ENCODE measurements around the gene MAST4. TPM values are rescaled to one million over a fixed set of nuclear protein-coding genes. Genes with fewer than 3 reads are reported as not detected.

MAST4 gene
- total and polyA plus RNA-seq, 2 of the 8 experiments (the other 6 are each of a cell fraction or from before 2014, with no cell fraction given), result 1.5 to 2.6 TPM

- no peak overlapping the region for H3K4me3 ChIP-seq (ENCODE audit: extremely low read depth in 1 of 4, insufficient read depth in 2 of 4, low read depth in 3 of 4, low read length in 4 of 4)
- H2BK12ac ChIP-seq (ENCODE audit: low read depth, low read length), result no peak overlapping the region
- 100% methylated on average over 1 of the region's 1 CpG; no CpG with 5 or more reads in 1 of the 2 experiments for WGBS, 2 experiments (ENCODE audit: extremely low coverage in 1 of 2, insufficient coverage in 1 of 2, insufficient read length in 1 of 2, insufficient replicate concordance in 2 of 2, low coverage in 1 of 2, low lambda C conversion rate in 2 of 2, missing lambda C conversion rate in 1 of 2)
- ChIA-PET POLR2A (ENCODE audit: partially characterized antibody) (no interaction called here), CTCF (ENCODE audit: partially characterized antibody) (no interaction called here)
- H3K36me3 ChIP-seq (ENCODE audit: control insufficient read depth in 2 of 4, insufficient read depth in 4 of 4, low read length in 3 of 4), result no peaks in the 10 kb centered on the region
- H3K27me3 ChIP-seq (replicated peaks in 1 of 4; ENCODE audit: control insufficient read depth in 3 of 4, extremely low read depth in 1 of 4, insufficient read depth in 3 of 4, low read length in 3 of 4), result no peaks in the 10 kb centered on the region
- peaks cover 6% of the 10 kb centered on the region; the same call in 1 of the 2 replicates for H3K79me1 ChIP-seq (ENCODE audit: low read depth, low read length)
- H3K9ac ChIP-seq (replicated peaks in 1 of 4; ENCODE audit: extremely low read depth in 1 of 4, low read depth in 3 of 4, low read length in 3 of 4), result no peak overlapping the region
- no peak overlapping the region for H2BK20ac ChIP-seq (ENCODE audit: low read length)
- no peak overlapping the region for H4K5ac ChIP-seq (ENCODE audit: insufficient read length, low read depth, low read length)
- no peak overlapping the region for H3K4ac ChIP-seq (replicated peaks; ENCODE audit: insufficient read length, low read depth, low read length)
- FAIRE-seq (no peak), DNase-seq (ENCODE audit: low read depth in 1 of 2, low spot score in 2 of 2) (no peak)
- no peak overlapping the region for H3K4me2 ChIP-seq (ENCODE audit: insufficient read depth in 1 of 2, low read depth in 2 of 2, low read length in 2 of 2)
- no peaks in the 10 kb centered on the region; the same call in 1 of the 2 replicates for H3K23me2 ChIP-seq (ENCODE audit: low read depth, low read length)
- peaks cover 2 to 7% (median 2%) of the 10 kb centered on the region in 4 experiments; a peak in 5 of 7 replicates for H3K4me1 ChIP-seq (replicated peaks in 1 of 4; ENCODE audit: control insufficient read depth in 3 of 4, insufficient read depth in 4 of 4, low read length in 3 of 4)
- H4K8ac ChIP-seq (ENCODE audit: extremely low read depth, insufficient read depth, low read length), result no peak overlapping the region
- no peak overlapping the region for H3K56ac ChIP-seq (replicated peaks; ENCODE audit: insufficient read length, low read depth, low read length)
- no peak overlapping the region for H2AK5ac ChIP-seq (ENCODE audit: low read depth, low read length)
- no peak overlapping the region for H2AFZ ChIP-seq (ENCODE audit: low read length)
- no peaks in the 10 kb centered on the region for H4K20me1 ChIP-seq (replicated peaks in 1 of 2; ENCODE audit: control insufficient read depth in 1 of 2, insufficient read depth in 2 of 2, low read length in 2 of 2)
- TF ChIP-seq SAP30 (IDR thresholded peaks at IDR 0.05; ENCODE audit: insufficient read depth, insufficient replicate concordance, low read length) (no peak), ATF3 (IDR thresholded peaks at IDR 0.05; ENCODE audit: insufficient read depth, low read depth, low read length) (no peak), TEAD4 (IDR thresholded peaks at IDR 0.05; ENCODE audit: low read depth, low read length) (no peak), CBX5 (IDR thresholded peaks at IDR 0.05; ENCODE audit: low read depth, low read length) (no peak), SIX5 (IDR thresholded peaks at IDR 0.05; ENCODE audit: low read depth, low read length) (no peak), ASH2L (IDR thresholded peaks at IDR 0.05; ENCODE audit: low read length) (no peak), KDM4A (IDR thresholded peaks at IDR 0.05; ENCODE audit: low read depth, low read length, severe bottlenecking) (no peak), SIRT6 (IDR thresholded peaks at IDR 0.05; ENCODE audit: low read length) (no peak), CTBP2 (IDR thresholded peaks at IDR 0.05; ENCODE audit: borderline replicate concordance, insufficient read depth, insufficient read length, low read length) (no peak), E2F6 (IDR thresholded peaks at IDR 0.05) (no peak), POLR2A (IDR thresholded peaks at IDR 0.05; ENCODE audit: control extremely low read depth in 1 of 2, low read depth in 2 of 2, low read length in 2 of 2) (no peak), SUZ12 (IDR thresholded peaks at IDR 0.05; ENCODE audit: low read length) (no peak)
- no peak overlapping the region for H3K27ac ChIP-seq (ENCODE audit: low read depth, low read length)
- H2BK15ac ChIP-seq (ENCODE audit: low read length), result no peak overlapping the region
- H3K9me3 ChIP-seq (ENCODE audit: insufficient read depth in 2 of 2, low read depth in 1 of 2, low read length in 1 of 2), result no peaks in the 10 kb centered on the region
- H3K18ac ChIP-seq (ENCODE audit: extremely low read depth, low read length), result no peak overlapping the region
- no peaks in the 10 kb centered on the region for H3K79me2 ChIP-seq (ENCODE audit: control insufficient read depth in 1 of 2, insufficient read depth in 2 of 2, low read length in 2 of 2)
- no peak overlapping the region for H2BK120ac ChIP-seq (replicated peaks; ENCODE audit: low read depth, low read length)
- no peak overlapping the region for H3K14ac ChIP-seq (ENCODE audit: insufficient read length)
- no peak overlapping the region for H4K91ac ChIP-seq (replicated peaks; ENCODE audit: insufficient read length, low read length)
- no peak overlapping the region for H3K23ac ChIP-seq (ENCODE audit: insufficient read length)
- H2BK5ac ChIP-seq (ENCODE audit: low read depth, low read length), result no peak overlapping the region
Measured at GRCh38 chr5:67009028-67009427, 412.8 kb downstream of the MAST4 start.

Data from H1 (cell line).